ENCODE measurements around the gene ATP5MC3.
"Not testable (repeated sequence)": the region's sequence is repeated elsewhere in the genome, so short reads cannot be mapped to it uniquely, and the experiment has no call there.

Gene ATP5MC3

GRCh38 chr2:175181104-175181876 is at the start of gene ATP5MC3:
TSS of gene ATP5MC3 (minus strand) at chr2:175181710. CDS start at chr2:175181393, 317 bp downstream.
- DNase-seq: peak; percentile 91

GRCh38 chr2:175228601-175229000 is 47.1 kb upstream of the ATP5MC3 start:
- not testable (repeated sequence) for DNase-seq

GRCh38 chr2:175228179-175228578 is 46.7 kb upstream of the ATP5MC3 start:
- no peak for DNase-seq

- DNase-seq: no peak
Observed at GRCh38 chr2:175227393-175227792, 45.9 kb upstream of the ATP5MC3 start.

- no peak for DNase-seq
Observed at GRCh38 chr2:175220075-175220474, 38.6 kb upstream of the ATP5MC3 start.

- DNase-seq: no peak
Observed at GRCh38 chr2:175218551-175218950, 37.0 kb upstream of the ATP5MC3 start.

GRCh38 chr2:175207741-175208438 is 26.4 kb upstream of the ATP5MC3 start:
- no peak for DNase-seq

GRCh38 chr2:175206866-175207265 is 25.4 kb upstream of the ATP5MC3 start:
- no peak for DNase-seq

GRCh38 chr2:175205523-175205922 is 24.0 kb upstream of the ATP5MC3 start:
- no peak for DNase-seq

- peak; percentile 34 for DNase-seq
Observed at GRCh38 chr2:175203621-175204496, 22.3 kb upstream of the ATP5MC3 start.

- no peak for DNase-seq
Observed at GRCh38 chr2:175195012-175195411, 13.5 kb upstream of the ATP5MC3 start.

GRCh38 chr2:175188761-175189160 is 7.3 kb upstream of the ATP5MC3 start:
- DNase-seq: no peak

- DNase-seq: no peak
Observed at GRCh38 chr2:175187378-175187777, 5.9 kb upstream of the ATP5MC3 start.

GRCh38 chr2:175183674-175184073 is 2.2 kb upstream of the ATP5MC3 start:
- no peak for DNase-seq

GRCh38 chr2:175181877-175182308 is 383 bp upstream of the ATP5MC3 start:
- no peak for DNase-seq

- peak; percentile 55 for DNase-seq
Observed at GRCh38 chr2:175180701-175181103, 808 bp downstream of the ATP5MC3 start.

GRCh38 chr2:175176624-175177023 is 4.9 kb downstream of the ATP5MC3 start:
- DNase-seq: no peak

GRCh38 chr2:175175896-175176295 is 5.6 kb downstream of the ATP5MC3 start:
- DNase-seq: no peak

- no peak for DNase-seq
Observed at GRCh38 chr2:175175320-175175719, 6.2 kb downstream of the ATP5MC3 start.

GRCh38 chr2:175170659-175171304 is 10.7 kb downstream of the ATP5MC3 start:
- DNase-seq: no peak

GRCh38 chr2:175169191-175169590 is 12.3 kb downstream of the ATP5MC3 start:
- no peak for DNase-seq

- DNase-seq: no peak
Observed at GRCh38 chr2:175168564-175168945, 13.0 kb downstream of the ATP5MC3 start.
